Measurements from ENCODE around the gene GALK1.
"Not testable (repeated sequence)": the region's sequence is repeated elsewhere in the genome, so short reads cannot be mapped to it uniquely, and the experiment has no call there.

GALK1 gene

GRCh38 chr17:75759978-75760640 is 4.9 kb downstream of the GALK1 start:
- not testable (repeated sequence) for H3K27ac Mint-ChIP-seq, H3K9me3 Mint-ChIP-seq, H3K4me3 Mint-ChIP-seq, ATAC-seq, H3K27me3 Mint-ChIP-seq
- Mint-ChIP-seq H3K36me3 (peaks cover 17% of the 10 kb centered on the region), H3K4me1 (peaks cover 28% of the 10 kb centered on the region)

- no peaks in the 10 kb centered on the region for H3K9me3 Mint-ChIP-seq
- H3K27me3 Mint-ChIP-seq = no peaks in the 10 kb centered on the region
- ATAC-seq = no peak
- H3K4me3 Mint-ChIP-seq = no peak overlapping the region
- H3K27ac Mint-ChIP-seq = peak overlapping the region; percentile 55
- peaks cover 31% of the 10 kb centered on the region for H3K4me1 Mint-ChIP-seq
- peaks cover 17% of the 10 kb centered on the region for H3K36me3 Mint-ChIP-seq
Observed at GRCh38 chr17:75759457-75759856, 5.5 kb downstream of the GALK1 start.

- H3K27ac Mint-ChIP-seq = no peak overlapping the region
- H3K4me1 Mint-ChIP-seq = peaks cover 21% of the 10 kb centered on the region
- H3K9me3 Mint-ChIP-seq = no peaks in the 10 kb centered on the region
- peaks cover 17% of the 10 kb centered on the region for H3K36me3 Mint-ChIP-seq
- no peaks in the 10 kb centered on the region for H3K27me3 Mint-ChIP-seq
- H3K4me3 Mint-ChIP-seq = no peak overlapping the region
- ATAC-seq = no peak
Observed at GRCh38 chr17:75758131-75758905, 6.7 kb downstream of the GALK1 start.

- no peaks in the 10 kb centered on the region for H3K9me3 Mint-ChIP-seq
- no peak overlapping the region for H3K4me3 Mint-ChIP-seq
- H3K36me3 Mint-ChIP-seq = peaks cover 10% of the 10 kb centered on the region
- no peak overlapping the region for H3K27ac Mint-ChIP-seq
- H3K4me1 Mint-ChIP-seq = peaks cover 15% of the 10 kb centered on the region
- no peak for ATAC-seq
- H3K27me3 Mint-ChIP-seq = no peaks in the 10 kb centered on the region
Observed at GRCh38 chr17:75757086-75757681, 7.8 kb downstream of the GALK1 start.

- Mint-ChIP-seq H3K4me1 (peaks cover 15% of the 10 kb centered on the region), H3K27me3 (no peaks in the 10 kb centered on the region), H3K27ac (no peak overlapping the region), H3K36me3 (peaks cover 9% of the 10 kb centered on the region), H3K4me3 (no peak overlapping the region), H3K9me3 (no peaks in the 10 kb centered on the region)
- ATAC-seq = no peak
Observed at GRCh38 chr17:75756451-75757085, 8.4 kb downstream of the GALK1 start.

- Mint-ChIP-seq H3K4me3 (no peak overlapping the region), H3K4me1 (peaks cover 15% of the 10 kb centered on the region), H3K36me3 (peaks cover 9% of the 10 kb centered on the region), H3K27me3 (no peaks in the 10 kb centered on the region), H3K27ac (no peak overlapping the region), H3K9me3 (no peaks in the 10 kb centered on the region)
- ATAC-seq = no peak
Observed at GRCh38 chr17:75755990-75756389, 9.0 kb downstream of the GALK1 start.

GRCh38 chr17:75755205-75755901 is 9.6 kb downstream of the GALK1 start:
- Mint-ChIP-seq H3K27me3 (no peaks in the 10 kb centered on the region), H3K9me3 (no peaks in the 10 kb centered on the region), H3K4me1 (peaks cover 15% of the 10 kb centered on the region), H3K4me3 (peak overlapping the region; percentile 24), H3K27ac (peak overlapping the region; percentile 66), H3K36me3 (peaks cover 9% of the 10 kb centered on the region)
- ATAC-seq = no peak

- Mint-ChIP-seq H3K4me1 (peaks cover 22% of the 10 kb centered on the region), H3K36me3 (peaks cover 9% of the 10 kb centered on the region), H3K27me3 (no peaks in the 10 kb centered on the region), H3K27ac (peak overlapping the region; percentile 66), H3K4me3 (peak overlapping the region; percentile 24), H3K9me3 (no peaks in the 10 kb centered on the region)
- ATAC-seq = no peak
Observed at GRCh38 chr17:75754378-75755204, 10.4 kb downstream of the GALK1 start.

- Mint-ChIP-seq H3K4me3 (peak overlapping the region; percentile 72), H3K27ac (peak overlapping the region; percentile 74), H3K4me1 (peaks cover 24% of the 10 kb centered on the region), H3K9me3 (no peaks in the 10 kb centered on the region), H3K36me3 (peaks cover 2% of the 10 kb centered on the region), H3K27me3 (no peaks in the 10 kb centered on the region)
- ATAC-seq = peak; percentile 86
Observed at GRCh38 chr17:75753514-75754377, 11.2 kb downstream of the GALK1 start.

GRCh38 chr17:75752802-75753513 is 12.0 kb downstream of the GALK1 start:
- Mint-ChIP-seq H3K36me3 (no peaks in the 10 kb centered on the region), H3K27ac (peak overlapping the region; percentile 74), H3K4me3 (peak overlapping the region; percentile 72), H3K27me3 (no peaks in the 10 kb centered on the region), H3K4me1 (peaks cover 25% of the 10 kb centered on the region), H3K9me3 (no peaks in the 10 kb centered on the region)
- ATAC-seq = no peak

- Mint-ChIP-seq H3K9me3 (no peaks in the 10 kb centered on the region), H3K36me3 (no peaks in the 10 kb centered on the region), H3K27ac (no peak overlapping the region), H3K4me1 (peaks cover 31% of the 10 kb centered on the region), H3K4me3 (no peak overlapping the region), H3K27me3 (no peaks in the 10 kb centered on the region)
- no peak for ATAC-seq
Observed at GRCh38 chr17:75752405-75752709, 12.6 kb downstream of the GALK1 start.

- Mint-ChIP-seq H3K27me3 (no peaks in the 10 kb centered on the region), H3K27ac (no peak overlapping the region), H3K4me3 (no peak overlapping the region), H3K4me1 (peaks cover 31% of the 10 kb centered on the region), H3K36me3 (no peaks in the 10 kb centered on the region), H3K9me3 (no peaks in the 10 kb centered on the region)
- no peak for ATAC-seq
Observed at GRCh38 chr17:75751676-75752404, 13.2 kb downstream of the GALK1 start.
